Fibroblast of skin of back (primary cell): ENCODE measurements around the gene ASCL2.
"Not testable (repeated sequence)": the region's sequence is repeated elsewhere in the genome, so short reads cannot be mapped to it uniquely, and the experiment has no call there.

Experiments
- DNase-seq: peaks from one replicate; pipeline ENCODE4 v3.0.0-alpha.2; 2013

Gene ASCL2

GRCh38 chr11:2259466-2259830, 10.9 kb downstream of the ASCL2 start:
- no peak for DNase-seq

- no peak for DNase-seq
These were observed 11.6 kb downstream of the ASCL2 start for GRCh38 chr11:2258501-2259465.

DNA sequence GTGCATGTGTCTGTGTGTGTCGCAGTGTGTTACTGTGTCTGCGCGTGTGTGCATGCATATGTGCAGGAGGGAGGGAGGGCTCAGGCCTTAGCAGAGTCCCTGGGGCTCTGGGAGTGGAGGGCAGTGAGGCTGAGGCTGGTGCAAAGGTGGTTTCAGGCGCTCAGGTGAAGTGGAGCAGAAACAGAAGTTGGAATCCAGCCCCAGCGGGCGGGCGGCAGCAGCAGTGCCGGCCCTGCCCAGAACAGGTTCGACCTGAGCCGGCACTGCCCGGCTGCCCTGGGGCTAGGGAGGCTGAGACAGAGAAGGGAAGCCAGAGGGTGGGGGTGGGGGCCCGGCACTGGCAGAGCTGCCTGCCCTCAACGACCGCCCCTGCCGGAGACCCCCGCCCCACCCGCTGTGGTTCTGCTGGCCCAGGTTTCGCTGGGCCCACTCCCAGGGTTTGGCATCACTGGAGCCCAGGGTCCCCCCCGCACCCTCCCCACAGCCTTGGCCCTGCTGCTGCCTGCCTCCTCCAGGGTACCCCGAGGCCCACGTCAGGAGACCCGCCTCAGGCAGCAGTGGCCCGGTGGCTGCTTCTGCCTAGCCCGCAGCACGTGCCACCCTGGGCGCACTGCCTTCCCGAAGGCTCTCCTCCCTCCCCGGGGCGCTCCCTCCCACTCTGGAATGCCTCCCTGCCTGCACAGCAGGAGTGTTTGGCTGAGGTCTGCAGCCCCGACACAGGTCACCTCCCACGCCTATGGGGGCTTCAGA, 13.3 kb downstream of the ASCL2 start:
- DNase-seq: no peak

- DNase-seq: no peak
These were observed 14.0 kb downstream of the ASCL2 start for GRCh38 chr11:2256293-2256913.

- no peak for DNase-seq
These were observed 18.4 kb downstream of the ASCL2 start for GRCh38 chr11:2252018-2252417.

DNA sequence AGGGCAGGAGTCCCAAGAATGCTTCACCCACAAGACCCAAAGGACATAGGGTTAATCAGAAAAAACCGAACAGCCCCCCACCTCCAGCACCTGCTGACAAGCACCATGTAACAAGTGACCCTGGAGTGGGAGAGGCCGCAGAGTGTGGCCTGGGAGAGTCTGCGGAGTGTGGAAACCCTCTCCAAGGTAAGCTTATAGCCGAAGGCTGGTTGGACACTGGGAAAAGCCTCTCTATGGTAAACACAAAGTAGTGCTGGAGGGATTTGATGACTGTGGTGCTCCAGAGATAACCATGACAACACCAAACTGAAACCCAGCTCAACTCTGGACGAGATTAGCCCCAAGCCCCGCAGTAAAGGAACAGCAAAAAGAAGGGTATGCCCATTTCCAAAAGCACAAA, 19.2 kb downstream of the ASCL2 start:
- no peak for DNase-seq

DNA sequence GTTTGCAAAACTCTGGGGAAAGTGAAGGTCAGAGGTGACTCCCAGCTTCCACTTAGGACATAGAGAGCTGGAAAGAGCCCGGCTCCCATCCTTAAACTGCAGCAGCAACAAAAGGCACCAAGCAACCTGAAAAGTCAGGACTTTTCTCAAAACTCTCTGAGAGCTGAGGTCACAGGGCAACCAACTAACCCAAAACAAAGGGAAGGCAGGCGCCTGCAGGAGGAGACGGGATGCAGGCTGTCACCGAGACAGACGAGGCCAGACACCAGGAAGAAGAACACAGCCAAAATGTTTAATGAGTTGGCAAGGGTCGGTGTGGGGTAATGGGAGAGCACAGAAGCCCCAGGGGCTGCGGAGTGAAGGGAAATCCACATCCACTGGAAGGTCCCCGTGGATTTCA, 19.9 kb downstream of the ASCL2 start:
- no peak for DNase-seq

DNA sequence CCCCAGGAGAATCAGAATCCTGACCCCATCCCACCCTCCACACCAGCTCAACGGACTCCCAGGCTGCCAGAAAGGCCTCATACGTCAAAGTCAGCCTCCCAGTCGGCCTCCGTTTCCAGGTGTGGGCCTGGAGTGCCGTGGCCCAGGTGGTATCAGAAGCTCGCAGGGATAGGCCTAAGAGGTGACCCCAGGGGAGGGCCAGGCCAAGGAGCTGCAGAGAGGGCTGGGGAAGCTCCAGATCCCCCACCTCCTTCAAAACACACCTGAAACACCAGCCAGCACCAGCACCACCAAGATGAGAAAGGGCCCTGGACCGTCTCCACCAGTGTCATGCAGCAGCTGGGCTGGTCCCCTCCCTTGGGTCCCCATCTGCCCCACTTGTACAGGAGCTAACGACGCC, 20.3 kb downstream of the ASCL2 start:
- DNase-seq: no peak

DNA sequence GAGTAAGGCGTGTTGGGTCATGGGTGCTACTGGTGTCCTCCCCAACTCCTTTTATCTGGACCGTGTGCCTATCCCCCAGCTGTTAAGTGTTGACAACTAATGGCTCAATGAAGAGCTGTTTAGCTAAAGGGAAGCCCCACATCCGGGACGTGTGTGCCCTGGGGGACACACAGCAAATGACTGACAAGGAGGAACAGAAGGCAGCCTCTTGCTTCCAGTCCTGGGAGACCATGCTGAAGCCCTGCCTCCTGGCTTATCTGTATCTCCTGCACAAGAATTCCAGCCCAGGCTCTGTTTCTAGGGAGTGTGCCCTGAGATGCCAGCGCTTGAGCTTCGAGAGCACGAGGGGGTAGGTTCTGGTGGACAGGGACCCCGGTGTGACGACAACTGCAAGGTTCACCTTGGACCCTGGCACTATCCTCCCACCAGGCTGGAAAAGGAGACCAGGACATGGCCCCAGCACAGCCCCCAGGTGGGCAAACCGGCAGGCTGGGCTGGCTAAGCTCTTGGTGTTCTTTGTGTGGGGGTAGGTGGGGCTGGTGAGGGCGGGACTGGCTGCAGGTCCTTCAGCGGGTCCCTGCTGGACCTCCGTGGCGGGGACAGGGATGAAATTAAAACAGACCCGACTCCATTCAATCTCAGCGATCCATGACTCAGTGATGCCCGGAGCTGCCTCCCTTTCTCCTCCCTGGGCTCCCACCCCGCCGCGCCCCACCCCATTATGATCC, 21.0 kb downstream of the ASCL2 start:
- DNase-seq: no peak

DNA sequence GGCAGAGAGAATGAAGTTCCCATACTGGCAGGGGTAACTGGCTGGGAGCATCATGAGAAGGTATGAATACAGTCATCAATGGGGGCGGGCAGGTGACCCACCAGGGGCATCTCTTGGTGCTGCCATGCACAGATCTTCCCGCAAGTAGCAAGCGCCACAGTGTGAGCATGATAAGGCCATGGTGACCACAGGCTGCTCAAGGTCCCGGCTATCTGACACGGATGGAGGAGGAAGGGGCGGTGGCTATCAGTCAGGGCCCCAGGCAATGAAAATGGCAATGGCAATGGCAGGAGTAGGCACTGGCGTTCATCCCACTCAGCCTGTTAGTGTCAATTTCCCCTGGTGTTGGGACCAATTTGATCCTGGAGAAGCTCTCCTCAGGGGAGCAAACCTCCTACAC, 21.6 kb downstream of the ASCL2 start:
- DNase-seq: no peak

- no peak for DNase-seq
These were observed 22.1 kb downstream of the ASCL2 start for GRCh38 chr11:2248242-2248641.

DNA sequence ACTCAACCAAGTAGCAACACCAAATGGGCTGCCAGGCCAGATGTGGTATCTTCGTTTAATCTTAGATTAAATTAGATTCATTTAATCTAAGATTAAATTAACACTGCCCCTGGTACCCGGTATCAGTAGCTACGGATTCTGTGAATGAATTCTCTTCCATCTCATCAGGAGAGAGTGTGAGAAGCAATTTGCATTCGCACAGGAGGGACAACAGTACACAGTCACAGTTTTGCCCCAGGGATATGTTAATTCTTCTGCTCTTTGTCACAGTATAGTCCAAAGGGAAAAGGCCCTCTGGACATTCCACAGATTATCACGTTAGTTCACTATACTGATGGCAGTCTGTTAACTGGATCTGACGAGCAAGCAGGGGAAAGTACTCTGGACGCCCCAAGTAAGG, 22.9 kb downstream of the ASCL2 start:
- DNase-seq: no peak

GRCh38 chr11:2240834-2241233, 29.6 kb downstream of the ASCL2 start:
- no peak for DNase-seq

DNA sequence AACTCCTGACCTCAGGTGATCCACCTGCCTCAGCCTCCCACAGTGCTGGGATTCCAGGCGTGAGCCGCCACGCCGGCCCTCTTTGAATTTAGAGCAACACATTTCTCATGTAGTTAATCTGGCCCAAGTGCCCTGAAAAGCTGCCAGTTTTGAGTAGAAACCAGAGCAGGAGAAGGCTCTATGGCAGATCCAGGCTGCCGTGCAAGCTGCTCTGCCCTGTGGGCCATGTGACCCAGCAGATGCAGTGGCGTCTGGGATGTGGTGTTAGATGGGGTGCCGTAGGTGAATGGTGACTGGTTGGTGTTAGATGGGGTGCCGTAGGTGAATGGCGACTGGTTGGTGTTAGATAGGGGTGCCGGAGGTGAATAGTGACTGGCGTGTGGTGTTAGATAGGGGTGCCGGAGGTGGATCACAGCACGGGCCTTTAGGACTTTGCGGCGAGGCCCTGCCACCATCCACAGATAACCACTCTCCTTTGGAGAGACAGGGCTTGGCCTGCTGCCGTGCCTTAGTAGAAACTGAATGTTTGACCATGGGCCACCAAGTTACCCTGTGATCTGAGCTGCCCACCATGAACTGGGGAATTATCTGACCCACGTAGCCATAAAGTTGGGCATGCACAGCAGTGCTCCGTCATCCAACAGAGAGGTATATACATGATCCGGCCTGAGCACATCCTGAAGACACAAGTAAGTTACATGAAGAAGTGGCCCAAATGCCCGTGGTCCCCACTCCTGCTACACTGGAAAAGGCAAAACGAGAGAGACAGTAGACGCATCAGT, 32.7 kb downstream of the ASCL2 start:
- DNase-seq: no peak

GRCh38 chr11:2236381-2237134, 33.8 kb downstream of the ASCL2 start:
- not testable (repeated sequence) for DNase-seq

DNA sequence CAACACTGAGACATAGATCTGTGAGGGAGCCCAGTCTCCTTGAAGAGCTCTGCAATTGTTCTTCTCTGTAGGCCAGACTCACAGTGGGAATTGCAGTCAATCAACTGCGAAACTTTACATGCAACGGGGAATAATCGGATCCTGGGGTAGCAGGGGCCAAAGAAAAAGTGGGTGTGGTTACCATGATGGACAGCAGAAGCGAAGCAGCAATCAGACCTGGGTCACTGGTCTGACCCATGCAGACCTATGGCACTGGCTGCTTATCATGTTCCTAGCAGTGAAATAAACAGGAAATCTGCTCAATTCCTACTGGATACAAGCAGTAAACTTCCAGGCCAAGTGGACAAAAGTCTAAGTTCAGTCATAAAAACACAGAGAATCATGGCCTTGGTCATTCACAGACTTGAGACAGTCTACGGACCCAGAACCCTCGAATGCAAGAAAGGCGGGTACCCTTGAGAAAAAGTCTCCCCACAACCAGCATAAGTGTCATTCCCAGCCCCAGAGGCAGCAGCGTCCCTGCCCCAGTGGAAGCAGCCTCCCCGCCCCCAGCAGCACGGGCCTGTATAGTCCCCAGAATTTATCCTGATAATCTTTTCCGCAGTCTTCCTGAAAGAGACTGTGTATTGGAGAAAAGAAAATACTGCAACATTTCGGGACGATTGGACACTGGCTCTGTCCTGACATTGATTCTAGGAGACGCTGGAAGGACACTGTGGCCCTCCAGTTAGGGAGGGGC, 34.6 kb downstream of the ASCL2 start:
- DNase-seq: no peak

DNA sequence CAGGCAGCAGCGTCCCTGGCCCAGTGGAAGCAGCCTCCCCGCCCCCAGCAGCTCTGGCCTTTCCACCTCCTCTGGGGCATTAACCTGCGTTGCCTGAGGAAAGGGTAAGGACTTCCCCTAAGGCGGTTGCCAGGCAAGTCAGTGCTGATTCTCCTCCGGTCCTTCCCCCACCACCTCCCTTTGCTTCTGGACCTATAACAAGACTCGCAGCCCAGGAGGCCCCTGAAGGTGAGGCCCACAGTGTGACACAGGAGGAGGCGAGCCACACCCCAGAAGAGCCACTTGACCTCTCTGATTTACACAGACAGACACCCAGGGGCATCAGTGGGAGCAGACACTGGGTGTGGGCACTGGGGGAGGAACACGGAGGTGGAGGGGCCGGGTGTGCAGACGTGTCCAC, 35.4 kb downstream of the ASCL2 start:
- DNase-seq: no peak

- no peak for DNase-seq
These were observed 36.5 kb downstream of the ASCL2 start for GRCh38 chr11:2233693-2234455.

GRCh38 chr11:2229713-2230297, 40.6 kb downstream of the ASCL2 start:
- no peak for DNase-seq
